ENCODE data around the gene DGKG.
A peak's percentile ranks its signal among the peaks of the same experiment; 100 is the strongest.

DGKG gene

GRCh38 chr3:186361762-186362536, at the start of gene DGKG:
TSS of gene DGKG (minus strand) at chr3:186362234. CDS start at chr3:186320459, 41,775 bp downstream.
- DNase-seq (ENCODE audit: low spot score) = peak; percentile 36

GRCh38 chr3:186411089-186411488, 49.1 kb upstream of the DGKG start:
- no peak for DNase-seq (ENCODE audit: low spot score)

GRCh38 chr3:186406669-186407635, 44.9 kb upstream of the DGKG start:
- no peak for DNase-seq (ENCODE audit: low spot score)

- DNase-seq (ENCODE audit: low spot score) = no peak
These were observed 39.5 kb upstream of the DGKG start for GRCh38 chr3:186401556-186401955.

- DNase-seq (ENCODE audit: low spot score) = no peak
These were observed 38.6 kb upstream of the DGKG start for GRCh38 chr3:186400662-186401061.

GRCh38 chr3:186400026-186400425, 38.0 kb upstream of the DGKG start:
- DNase-seq (ENCODE audit: low spot score) = no peak

- DNase-seq (ENCODE audit: low spot score) = no peak
These were observed 32.7 kb upstream of the DGKG start for GRCh38 chr3:186394566-186395217.

GRCh38 chr3:186386883-186387560, 25.0 kb upstream of the DGKG start:
- DNase-seq (ENCODE audit: low spot score) = peak; percentile 23

GRCh38 chr3:186385856-186386602, 24.0 kb upstream of the DGKG start:
- DNase-seq (ENCODE audit: low spot score) = no peak

- DNase-seq (ENCODE audit: low spot score) = no peak
These were observed 21.3 kb upstream of the DGKG start for GRCh38 chr3:186383026-186383993.

GRCh38 chr3:186382217-186382885, 20.3 kb upstream of the DGKG start:
- no peak for DNase-seq (ENCODE audit: low spot score)

- DNase-seq (ENCODE audit: low spot score) = no peak
These were observed 19.6 kb upstream of the DGKG start for GRCh38 chr3:186381424-186382216.

- DNase-seq (ENCODE audit: low spot score) = no peak
These were observed 18.8 kb upstream of the DGKG start for GRCh38 chr3:186380622-186381380.

- no peak for DNase-seq (ENCODE audit: low spot score)
These were observed 13.4 kb upstream of the DGKG start for GRCh38 chr3:186375443-186375842.

GRCh38 chr3:186374376-186374775, 12.3 kb upstream of the DGKG start:
- DNase-seq (ENCODE audit: low spot score) = no peak

- no peak for DNase-seq (ENCODE audit: low spot score)
These were observed 7.2 kb upstream of the DGKG start for GRCh38 chr3:186369217-186369616.

- no peak for DNase-seq (ENCODE audit: low spot score)
These were observed 6.7 kb upstream of the DGKG start for GRCh38 chr3:186368717-186369116.

- DNase-seq (ENCODE audit: low spot score) = no peak
These were observed 6.1 kb upstream of the DGKG start for GRCh38 chr3:186368176-186368575.

Measured in activated CD4-positive, alpha-beta T cell treated with anti-CD3 and anti-CD28 coated beads, Interleukin-2, Interleukin-4, amounts not matched to agents 100 ng/mL and 50 ng/mL, durations not matched to agents 16 hours and 8 hours (primary cell).